Colon (tissue), 2 donors: ENCODE measurements around the gene PPP1R13L.

Experiments used
- FAIRE-seq: peaks from 2 replicates; lab custom pipeline; 2012; peaks lifted over from hg19 to GRCh38; lab: Jason Lieb, UNC
- donor health status: control.
- donor health status: control.

Gene PPP1R13L

GRCh38 chr19:45406226-45407090 is 1.6 kb upstream of the PPP1R13L start, which contains the start of gene POLR1G:
TSS of gene POLR1G (plus strand) at chr19:45406644. CDS start at chr19:45406697, 53 bp downstream.
- no peak for FAIRE-seq

- FAIRE-seq = no peak
Observed at GRCh38 chr19:45405435-45406225, 761 bp upstream of the PPP1R13L start.

- no peak for FAIRE-seq
Observed at GRCh38 chr19:45403781-45404556, 900 bp downstream of the PPP1R13L start.

GRCh38 chr19:45403272-45403671 is 1.6 kb downstream of the PPP1R13L start:
- no peak for FAIRE-seq

- no peak for FAIRE-seq
Observed at GRCh38 chr19:45402298-45403061, 2.4 kb downstream of the PPP1R13L start.

GRCh38 chr19:45401815-45402214 is 3.1 kb downstream of the PPP1R13L start:
- no peak for FAIRE-seq

GRCh38 chr19:45400192-45400591 is 4.7 kb downstream of the PPP1R13L start:
- FAIRE-seq = no peak

GRCh38 chr19:45395821-45396617 is 8.8 kb downstream of the PPP1R13L start:
- FAIRE-seq = no peak

GRCh38 chr19:45391871-45392665 is 12.8 kb downstream of the PPP1R13L start:
- FAIRE-seq = no peak

GRCh38 chr19:45391346-45391745 is 13.5 kb downstream of the PPP1R13L start:
- no peak for FAIRE-seq

- no peak for FAIRE-seq
Observed at GRCh38 chr19:45385392-45386221, 19.3 kb downstream of the PPP1R13L start.

- no peak for FAIRE-seq
Observed at GRCh38 chr19:45382426-45382825, 22.4 kb downstream of the PPP1R13L start.

- FAIRE-seq = no peak
Observed at GRCh38 chr19:45380107-45380506, 24.8 kb downstream of the PPP1R13L start.

GRCh38 chr19:45376045-45376724 is 28.7 kb downstream of the PPP1R13L start:
- no peak for FAIRE-seq

- FAIRE-seq = no peak
Observed at GRCh38 chr19:45370410-45371204, 34.3 kb downstream of the PPP1R13L start, which contains the start of gene ERCC2. TSS of gene ERCC2 (minus strand) at chr19:45370573. CDS start at chr19:45370540, 33 bp downstream.

- no peak for FAIRE-seq
Observed at GRCh38 chr19:45368737-45369340, 36.0 kb downstream of the PPP1R13L start.

GRCh38 chr19:45368127-45368526 is 36.7 kb downstream of the PPP1R13L start:
- no peak for FAIRE-seq
